ENCODE data around the gene TAF3.

DNA sequence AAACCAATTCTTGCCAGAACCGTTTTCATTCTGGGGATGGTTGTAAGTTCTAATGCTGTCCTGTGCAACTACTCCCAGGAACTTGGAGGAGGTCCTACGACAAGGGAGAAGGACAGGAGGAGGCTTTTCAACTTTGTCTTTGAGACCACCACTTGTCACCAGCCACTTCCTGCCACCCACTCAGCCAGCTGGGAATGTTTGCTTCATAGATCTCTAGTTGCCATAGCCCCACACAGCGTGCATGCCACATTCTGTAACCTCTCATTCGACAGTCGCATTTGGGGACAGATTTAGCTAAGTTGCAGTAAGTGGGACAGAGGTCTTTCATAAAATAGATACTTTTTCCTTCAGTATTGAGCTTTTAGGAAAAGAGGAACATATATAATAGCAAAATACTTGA is 78.0 kb downstream of the TAF3 start:
- TF ChIP-seq, protein P1, sequence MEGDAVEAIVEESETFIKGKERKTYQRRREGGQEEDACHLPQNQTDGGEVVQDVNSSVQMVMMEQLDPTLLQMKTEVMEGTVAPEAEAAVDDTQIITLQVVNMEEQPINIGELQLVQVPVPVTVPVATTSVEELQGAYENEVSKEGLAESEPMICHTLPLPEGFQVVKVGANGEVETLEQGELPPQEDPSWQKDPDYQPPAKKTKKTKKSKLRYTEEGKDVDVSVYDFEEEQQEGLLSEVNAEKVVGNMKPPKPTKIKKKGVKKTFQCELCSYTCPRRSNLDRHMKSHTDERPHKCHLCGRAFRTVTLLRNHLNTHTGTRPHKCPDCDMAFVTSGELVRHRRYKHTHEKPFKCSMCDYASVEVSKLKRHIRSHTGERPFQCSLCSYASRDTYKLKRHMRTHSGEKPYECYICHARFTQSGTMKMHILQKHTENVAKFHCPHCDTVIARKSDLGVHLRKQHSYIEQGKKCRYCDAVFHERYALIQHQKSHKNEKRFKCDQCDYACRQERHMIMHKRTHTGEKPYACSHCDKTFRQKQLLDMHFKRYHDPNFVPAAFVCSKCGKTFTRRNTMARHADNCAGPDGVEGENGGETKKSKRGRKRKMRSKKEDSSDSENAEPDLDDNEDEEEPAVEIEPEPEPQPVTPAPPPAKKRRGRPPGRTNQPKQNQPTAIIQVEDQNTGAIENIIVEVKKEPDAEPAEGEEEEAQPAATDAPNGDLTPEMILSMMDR (IDR thresholded peaks at IDR 0.05) = no peak
- TF ChIP-seq EZH2phosphoT487 (IDR thresholded peaks at IDR 0.05) = no peak

Data from neural progenitor cell (in vitro differentiated cells).